A549 (cell line): ENCODE results near the gene SLC22A2.

Experiments used
- CTCF ChIP-seq: fragments of >200 bp; sonication (Bioruptor Twin); formaldehyde crosslinking; IDR thresholded peaks from 3 replicates; pipeline ENCODE4 v1.5.1; 2016
- EP300 ChIP-seq, 2 experiments: fragments of >200 bp; sonication (Bioruptor Twin); formaldehyde crosslinking; IDR thresholded peaks; 2 replicates in 1 of 2; 3 replicates in 1 of 2; pipeline ENCODE4 v1.6.1; 2016 to 2017
- HOXA7 ChIP-seq: fragments of 250-450 bp; sonication (Bioruptor Pico); IDR thresholded peaks from 2 replicates; pipeline ENCODE4 v1.5.0; 2020; ENCODE audit warnings: mild to moderate bottlenecking, moderate library complexity
- JUN ChIP-seq, 2 experiments: fragments of >200 bp; sonication (Bioruptor Twin); formaldehyde crosslinking; IDR thresholded peaks; 2 replicates in 1 of 2; 3 replicates in 1 of 2; pipeline ENCODE4 v1.6.1; 2016 to 2017
- MAFK ChIP-seq: fragments of 450-650 bp; IDR thresholded peaks from 2 replicates; pipeline ENCODE4 v1.6.1; 2014; ENCODE audit not compliant: partially characterized antibody
- POLR2A ChIP-seq: IDR thresholded peaks from 2 replicates; pipeline ENCODE4 v1.6.1; 2012; ENCODE audit warnings: mild to moderate bottlenecking, low read length
- RAD21 ChIP-seq, 2 experiments: fragments of >200 bp in 1 of 2; sonication (Bioruptor Twin) in 1 of 2; formaldehyde crosslinking in 1 of 2; IDR thresholded peaks in 1 of 2; conservative IDR thresholded peaks in 1 of 2; 2 replicates in 1 of 2; 3 replicates in 1 of 2; pipeline ENCODE4 v1.6.1; 2012 to 2018; ENCODE audit warnings: inconsistent platforms in 1 of 2
- REST ChIP-seq: fragments of 200-600 bp; sonication (generic); IDR thresholded peaks from 2 replicates; pipeline ENCODE4 v1.6.1; 2016; ENCODE audit warnings: antibody characterized with exemption, mild to moderate bottlenecking, moderate library complexity

- TF ChIP-seq CTCF, result no peak
- TF ChIP-seq REST, result no peak
- TF ChIP-seq POLR2A, result no peak
- no peak for TF ChIP-seq JUN (IDR thresholded peaks at IDR 0.05)
- TF ChIP-seq MAFK, result no peak
- no peak for TF ChIP-seq HOXA7 (CRISPR knock-in tag)
- no peak for TF ChIP-seq EP300 (IDR thresholded peaks at IDR 0.05)
- no peak for TF ChIP-seq RAD21 (conservative IDR thresholded peaks at IDR 0.05 in 1 of 2, IDR thresholded peaks at IDR 0.05 in 1 of 2)
Measured at GRCh38 chr6:160190081-160190480, 68.5 kb downstream of the SLC22A2 start.
